Ovary (tissue), 9 donors: ENCODE data around the gene IQGAP2. TPM values are rescaled to one million over a fixed set of nuclear protein-coding genes. Genes with fewer than 3 reads are reported as not detected.
"Not testable (repeated sequence)": the region's sequence is repeated elsewhere in the genome, so short reads cannot be mapped to it uniquely, and the experiment has no call there.

Experiments
- DNase-seq, 5 donors: peaks; one replicate each; pipeline ENCODE4 v3.0.0-alpha.2; 2019 to 2020
- H3K27ac ChIP-seq, 2 donors: fragments of 200-600 bp; one replicate each; pipeline versions ENCODE4 v1.5.1 to v1.8.0; 2019 to 2022
- H3K27me3 ChIP-seq: fragments of 200-600 bp; one replicate; pipeline ENCODE4 v1.8.0; 2022
- H3K36me3 ChIP-seq: fragments of 200-600 bp; sonication (generic); one replicate; pipeline ENCODE4 v1.5.1; 2019
- H3K4me1 ChIP-seq: one replicate; pipeline ENCODE4 v1.8.1; 2013; ENCODE audit warnings: mild to moderate bottlenecking, moderate library complexity; ENCODE audit not compliant: insufficient read depth
- H3K4me3 ChIP-seq: fragments of 200-600 bp; sonication (generic); one replicate; pipeline ENCODE4 v1.5.1; 2017
- H3K9me3 ChIP-seq, 2 donors: fragments of 200-600 bp in 1 of 2; sonication (generic) in 1 of 2; one replicate each; pipeline versions ENCODE4 v1.5.1 to v1.8.1; 2013 to 2019; ENCODE audit warnings: mild to moderate bottlenecking in 1 of 2, moderate library complexity in 1 of 2
- CTCF ChIP-seq, 3 donors: fragments of 450-650 bp in 2 of 3; fragments of 200-600 bp in 1 of 3; IDR thresholded peaks; one replicate each; pipeline versions ENCODE4 v1.5.1 to v1.8.0; 2016 to 2022; ENCODE audit warnings: antibody characterized with exemption in 3 of 3, mild to moderate bottlenecking in 1 of 3
- EP300 ChIP-seq: sonication (generic); formaldehyde crosslinking; IDR thresholded peaks from one replicate; pipeline ENCODE4 v1.6.1; 2017; ENCODE audit warnings: antibody characterized with exemption
- POLR2A ChIP-seq: fragments of 450-650 bp; IDR thresholded peaks from one replicate; pipeline ENCODE4 v1.6.1; 2017; ENCODE audit warnings: antibody characterized with exemption, mild to moderate bottlenecking, moderate library complexity
- WGBS, 3 donors: extraction: QIAGEN DNeasy Blood & Tissue Kit in 1 of 3; methylation state at CpG; one replicate each; pipeline versions ENCODE4 v1.1.5 to v1.1.7; 2013 to 2017; 5-methylcytosine and 5-hydroxymethylcytosine counted together
- intact Hi-C, 4 donors: fragments of 100-400 bp; cut with DNase I; formaldehyde crosslinking; loops; one replicate each; pipeline versions ENCODE4 v1.11.0 to v1.15.1; 2022 to 2023
- polyA plus RNA-seq, 2 donors: library from polyadenylated mRNA; stranded (reverse); fragments of 200-250 nt in 1 of 2; fragments of 350-450 nt in 1 of 2; fragmentation: Illumina TruSeq in 1 of 2; extraction: RNeasy Lipid Tissue Mini Kit (QIAGEN cat#74804) in 1 of 2; gene quantifications; one replicate each; pipeline ENCODE4 v1.2.3, GENCODE V29; 2013 to 2014
- total RNA-seq, 7 donors: library from RNA; depleted of rRNA in 2 of 7; stranded (reverse); fragments of >200 nt in 2 of 7; fragmentation: NEBNext Ultra II Directional in 3 of 7; extraction: Animal tissue kit (Norgen Biotek cat#: 25700) in 3 of 7; gene quantifications; one replicate each; pipeline versions ENCODE4 v1.1.0 to v1.2.4, GENCODE V29; 2016 to 2023
- donor health status: DM: no; HTN: no; CAD: no; lungs with moderate emphysema.
- donor health status: DM: no; HTN: no; CAD: no.
- donor health status: Bipolar disorder and iron deficiency.
- donor health status: DM: yes; HTN: yes; CAD: no.
- donor health status: DM: no; HTN: no; CAD: no.
- donor health status: DM: yes; HTN: yes; CAD: no.

IQGAP2 gene
- total and polyA plus RNA-seq, 9 donors, result 8.6 to 27.6 (median 13.9) TPM

DNA sequence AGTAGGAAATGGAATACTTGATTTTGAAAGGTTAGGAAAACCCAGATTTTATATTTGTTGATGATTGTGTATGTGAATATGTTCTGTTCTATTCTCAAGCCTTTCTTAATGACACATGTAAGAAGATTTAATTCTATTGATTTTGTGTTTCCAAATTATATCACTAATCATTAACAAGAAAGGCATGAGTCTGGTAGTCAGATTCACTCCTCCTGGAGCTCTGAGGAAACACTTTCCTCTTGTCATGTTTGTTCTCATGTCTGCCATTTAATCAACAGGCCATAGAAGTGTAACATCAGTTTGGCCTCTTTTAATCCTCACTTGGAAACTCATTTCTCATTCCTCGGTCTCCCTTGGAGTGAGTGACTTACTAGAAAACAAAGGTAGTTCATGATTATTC is 272.3 kb downstream of the IQGAP2 start:
- intact Hi-C loops, result no loop called here
- no peaks in the 10 kb centered on the region for H3K4me1 ChIP-seq
- WGBS, 3 donors, result 92 to 97% (median 95%) methylated on average over 1 of the region's 1 CpG
- no peaks in the 10 kb centered on the region for H3K36me3 ChIP-seq
- H3K27ac ChIP-seq, result no peak overlapping the region
- no peak overlapping the region for H3K4me3 ChIP-seq
- TF ChIP-seq POLR2A (no peak), EP300 (no peak), CTCF (IDR thresholded peaks at IDR 0.05) (no peak)
- H3K9me3 ChIP-seq, result no peaks in the 10 kb centered on the region
- H3K27me3 ChIP-seq, result no peaks in the 10 kb centered on the region
- no peak for DNase-seq

- no peaks in the 10 kb centered on the region for H3K36me3 ChIP-seq
- no peak overlapping the region for H3K4me3 ChIP-seq
- no peaks in the 10 kb centered on the region for H3K9me3 ChIP-seq
- H3K4me1 ChIP-seq, result no peaks in the 10 kb centered on the region
- no peak for DNase-seq
- no peaks in the 10 kb centered on the region for H3K27me3 ChIP-seq
- TF ChIP-seq CTCF (IDR thresholded peaks at IDR 0.05) (no peak), EP300 (no peak), POLR2A (no peak)
- H3K27ac ChIP-seq, result no peak overlapping the region
- WGBS, 3 donors, result 93 to 97% (median 93%) methylated on average over 8 of the region's 8 CpGs
- intact Hi-C loops, result no loop called here
These were observed 274.9 kb downstream of the IQGAP2 start for GRCh38 chr5:76677849-76678472.

DNA sequence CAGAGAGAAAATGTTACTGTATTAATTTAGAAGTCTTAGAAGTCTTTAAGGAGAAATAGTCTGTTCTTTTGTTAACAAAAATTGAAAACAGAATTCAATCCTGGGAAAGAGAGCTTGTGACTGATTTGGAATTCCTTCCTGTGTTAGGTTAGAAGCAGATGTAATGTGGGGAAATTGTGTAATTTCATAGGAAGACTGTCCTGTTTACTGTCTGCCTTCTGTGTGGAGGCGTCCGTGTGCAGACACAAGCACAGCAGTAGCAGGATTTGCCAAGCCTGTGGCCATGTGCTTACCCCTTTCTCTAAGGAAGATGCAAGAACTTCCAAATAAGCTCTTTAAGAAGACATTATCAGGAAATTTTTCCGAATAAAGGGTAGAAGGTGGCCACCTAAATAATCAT is 276.1 kb downstream of the IQGAP2 start:
- Histone ChIP-seq H3K4me3 (no peak overlapping the region), H3K36me3 (no peaks in the 10 kb centered on the region), H3K27ac (no peak overlapping the region), H3K27me3 (no peaks in the 10 kb centered on the region), H3K9me3 (no peaks in the 10 kb centered on the region), H3K4me1 (no peaks in the 10 kb centered on the region)
- 20 to 36% (median 23%) methylated on average over 3 of the region's 3 CpGs for WGBS, 3 donors
- TF ChIP-seq EP300, result no peak
- intact Hi-C loops, result no loop called here
- no peak for DNase-seq

GRCh38 chr5:76680826-76681225 is 277.7 kb downstream of the IQGAP2 start:
- H3K27me3 ChIP-seq, H3K36me3 ChIP-seq, H3K4me3 ChIP-seq, intact Hi-C loops, H3K9me3 ChIP-seq, H3K27ac ChIP-seq, H3K4me1 ChIP-seq, DNase-seq: not testable (repeated sequence)
- WGBS, 3 donors, result 93 to 95% (median 95%) methylated on average over 4 of the region's 4 CpGs

DNA sequence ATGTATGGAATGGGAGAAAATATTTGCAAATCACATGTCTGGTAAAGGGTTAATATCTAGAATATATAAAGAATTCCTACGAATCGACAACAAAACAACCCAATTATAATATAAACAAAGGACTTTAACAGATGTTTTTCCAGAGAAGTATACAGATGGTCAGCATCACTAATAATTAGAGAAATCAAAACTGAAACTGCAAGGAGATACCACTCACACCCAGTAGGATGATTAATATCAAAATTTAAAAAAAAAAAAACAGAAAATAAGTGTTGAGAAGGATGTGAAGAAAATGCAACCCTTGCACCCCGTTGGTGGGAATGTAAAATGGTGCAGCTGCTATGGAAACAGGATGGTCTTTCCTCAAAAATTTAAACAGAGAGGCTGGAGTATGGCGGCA is 278.2 kb downstream of the IQGAP2 start:
- intact Hi-C loops, result no loop called here
- no peaks in the 10 kb centered on the region for H3K4me1 ChIP-seq
- H3K36me3 ChIP-seq, result no peaks in the 10 kb centered on the region
- TF ChIP-seq EP300, result no peak
- TF ChIP-seq POLR2A, result no peak
- TF ChIP-seq CTCF (IDR thresholded peaks at IDR 0.05), result no peak
- H3K4me3 ChIP-seq, result no peak overlapping the region
- H3K27ac ChIP-seq, result no peak overlapping the region
- DNase-seq, result no peak
- WGBS, 3 donors, result 37 to 47% (median 42%) methylated on average over 4 of the region's 4 CpGs
- H3K9me3 ChIP-seq, result no peaks in the 10 kb centered on the region
- no peaks in the 10 kb centered on the region for H3K27me3 ChIP-seq
